ENCODE data around the gene ACSS2.
"Not testable (repeated sequence)": the region's sequence is repeated elsewhere in the genome, so short reads cannot be mapped to it uniquely, and the experiment has no call there.

ACSS2 gene

DNA sequence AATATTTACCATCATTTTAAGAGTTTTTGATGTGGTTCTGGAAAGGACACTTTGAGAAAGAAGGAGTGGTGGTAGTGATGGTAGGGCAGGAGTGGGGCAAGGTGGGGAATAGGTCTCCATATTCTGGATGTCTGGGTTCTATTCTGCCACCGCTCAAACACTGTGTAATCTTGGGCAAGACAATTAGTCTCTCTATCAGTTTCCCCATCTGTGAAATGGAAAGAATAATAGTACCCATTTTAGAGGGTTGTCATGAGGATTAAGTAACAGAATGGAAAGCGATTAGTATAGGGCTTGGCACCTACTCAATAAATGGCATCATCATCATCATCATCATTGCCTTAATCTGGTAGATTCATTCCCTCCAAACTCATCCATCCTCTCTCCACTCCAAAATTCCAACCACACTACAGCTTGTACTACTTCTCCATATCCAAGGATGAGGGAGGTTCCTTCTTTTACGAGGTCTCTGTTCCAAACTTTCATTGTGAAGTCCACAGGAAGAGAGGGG lies 2.8 kb upstream of the ACSS2 start:
- DNase-seq (ENCODE audit: low read depth in 2 of 2, low spot score in 1 of 2), result no peak

DNA sequence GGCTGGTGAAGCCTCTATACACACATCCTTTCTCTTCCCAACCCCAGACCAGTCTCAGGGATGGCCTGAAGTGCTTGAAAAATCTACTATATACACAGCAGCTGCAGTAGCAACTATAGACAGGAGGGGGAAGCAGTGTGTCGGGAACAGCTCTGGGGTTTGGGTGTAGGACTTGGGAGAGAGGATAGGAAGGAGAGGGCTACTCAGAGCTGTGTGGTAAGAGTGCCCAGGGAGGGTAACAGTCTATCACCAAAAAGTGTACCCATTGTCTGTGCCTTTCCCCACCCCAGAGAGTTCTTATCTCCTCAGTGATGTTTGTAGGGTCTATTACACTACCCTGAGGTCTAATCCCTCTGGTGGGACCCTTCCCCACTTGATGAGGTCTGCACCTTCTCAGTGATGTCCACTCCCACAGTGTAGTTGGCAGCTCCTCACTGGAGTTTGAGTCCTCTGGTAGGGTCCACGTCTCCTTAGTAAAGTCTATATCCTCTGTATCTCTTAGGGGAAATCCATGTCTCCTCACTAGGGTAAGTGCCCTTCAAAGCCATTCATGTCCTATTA lies 2.2 kb upstream of the ACSS2 start:
- no peak for DNase-seq (ENCODE audit: low read depth in 2 of 2, low spot score in 1 of 2)

DNA sequence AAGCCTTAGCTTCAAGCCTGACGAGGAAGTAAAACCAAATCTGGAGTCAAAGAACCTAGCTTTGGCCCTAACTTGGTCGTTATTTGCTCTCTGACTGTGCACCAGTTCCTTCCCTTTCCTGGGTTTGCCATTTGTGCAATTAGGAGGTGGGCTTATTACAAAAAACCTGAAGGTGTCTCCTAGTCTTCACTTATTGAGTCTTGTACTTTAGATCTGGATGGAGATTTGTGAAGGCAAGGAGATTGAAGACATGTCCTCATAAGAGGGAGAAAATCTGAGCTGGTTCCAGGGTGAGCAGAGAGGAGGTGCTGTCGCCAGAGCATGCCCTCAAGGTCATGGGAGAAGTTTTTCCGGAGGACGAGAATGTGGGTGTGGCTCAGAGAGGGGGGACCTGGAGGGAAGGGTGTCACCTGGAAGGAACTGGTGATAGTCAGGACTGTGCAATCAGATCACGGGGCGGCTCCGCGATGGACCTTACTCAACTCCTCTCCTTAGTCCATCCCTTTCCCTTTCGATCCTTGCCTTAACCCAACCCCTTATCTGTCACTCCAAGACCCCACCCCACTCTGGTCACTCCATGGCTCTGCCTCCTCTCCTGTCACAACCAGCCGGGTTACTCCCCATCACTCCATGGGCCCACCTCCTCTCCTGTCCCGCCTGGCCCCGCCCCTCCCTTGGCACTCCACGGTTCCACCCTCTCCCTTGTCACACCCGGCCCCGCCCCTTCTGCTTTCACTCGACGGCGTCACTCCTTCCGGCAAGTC lies 588 bp upstream of the ACSS2 start:
- no peak for DNase-seq (ENCODE audit: low read depth in 2 of 2, low spot score in 1 of 2)

DNA sequence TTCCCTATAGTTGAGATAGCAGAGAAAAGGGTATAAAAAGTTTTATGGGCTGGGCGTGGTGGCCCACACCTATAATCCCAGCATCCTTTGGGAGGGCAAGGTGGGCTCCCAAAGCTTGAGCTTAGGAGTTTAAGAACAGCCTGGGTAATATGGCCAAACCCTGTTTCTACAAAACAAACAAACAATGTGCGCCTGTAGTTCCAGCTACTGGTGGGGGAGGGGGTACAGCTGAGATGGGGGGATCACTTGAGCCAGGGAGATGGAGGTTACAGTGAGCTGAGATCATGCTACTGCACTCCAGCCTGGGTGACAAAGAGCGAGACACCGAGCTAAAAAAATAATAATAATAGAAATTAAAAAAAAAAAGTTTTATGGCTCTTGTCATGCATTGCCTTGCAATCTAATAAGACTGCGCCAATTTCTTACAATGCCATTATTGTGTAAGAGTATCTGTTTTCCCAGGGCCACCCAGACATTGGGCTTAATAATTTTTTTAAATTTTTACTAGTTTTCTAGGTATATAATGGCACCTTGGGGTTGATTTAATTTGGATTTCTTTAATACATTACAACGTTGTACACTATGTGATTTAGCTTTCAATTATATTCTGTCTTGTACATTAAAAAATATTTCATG lies 3.9 kb downstream of the ACSS2 start:
- no peak for DNase-seq (ENCODE audit: low read depth in 2 of 2, low spot score in 1 of 2)

DNA sequence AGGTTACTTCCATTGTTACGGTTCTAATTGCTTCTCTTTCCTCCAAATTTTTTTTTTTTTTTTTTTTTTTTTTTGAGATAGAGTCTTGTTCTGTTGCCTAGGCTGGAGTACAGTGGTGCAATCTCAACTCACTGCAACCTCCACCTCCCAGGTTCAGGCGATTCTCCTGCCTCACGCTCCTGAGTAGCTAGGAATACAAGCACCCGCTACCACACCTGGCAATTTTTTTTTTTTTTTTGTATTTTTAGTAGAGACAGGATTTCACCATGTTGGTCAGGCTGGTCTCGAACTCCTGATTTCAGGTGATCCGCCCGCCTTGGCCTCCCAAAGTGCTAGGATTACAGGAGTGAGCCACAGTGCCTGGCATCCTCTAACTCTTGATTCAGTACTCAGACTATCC lies 4.6 kb downstream of the ACSS2 start:
- DNase-seq (ENCODE audit: low read depth in 2 of 2, low spot score in 1 of 2), result not testable (repeated sequence)

DNA sequence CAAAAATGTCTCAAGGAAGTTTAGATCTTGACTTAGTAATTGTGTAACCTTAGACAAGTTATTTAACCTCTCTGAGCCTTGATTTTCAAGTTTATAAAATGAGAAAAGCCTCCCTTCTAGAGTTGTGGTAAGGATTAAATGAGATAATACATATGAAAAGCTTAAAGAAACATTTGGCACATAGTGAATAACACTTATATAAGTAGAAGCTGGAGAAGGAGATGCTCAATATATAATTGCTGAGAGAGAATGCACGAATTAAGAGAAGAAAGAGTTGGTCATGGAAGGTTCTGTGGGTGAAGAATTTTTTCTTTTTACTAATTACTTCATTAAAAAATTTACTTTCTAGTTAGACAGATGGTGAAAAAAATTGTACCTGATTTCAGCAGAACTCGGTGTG lies 5.3 kb downstream of the ACSS2 start:
- DNase-seq (ENCODE audit: low read depth in 2 of 2, low spot score in 1 of 2), result no peak

DNA sequence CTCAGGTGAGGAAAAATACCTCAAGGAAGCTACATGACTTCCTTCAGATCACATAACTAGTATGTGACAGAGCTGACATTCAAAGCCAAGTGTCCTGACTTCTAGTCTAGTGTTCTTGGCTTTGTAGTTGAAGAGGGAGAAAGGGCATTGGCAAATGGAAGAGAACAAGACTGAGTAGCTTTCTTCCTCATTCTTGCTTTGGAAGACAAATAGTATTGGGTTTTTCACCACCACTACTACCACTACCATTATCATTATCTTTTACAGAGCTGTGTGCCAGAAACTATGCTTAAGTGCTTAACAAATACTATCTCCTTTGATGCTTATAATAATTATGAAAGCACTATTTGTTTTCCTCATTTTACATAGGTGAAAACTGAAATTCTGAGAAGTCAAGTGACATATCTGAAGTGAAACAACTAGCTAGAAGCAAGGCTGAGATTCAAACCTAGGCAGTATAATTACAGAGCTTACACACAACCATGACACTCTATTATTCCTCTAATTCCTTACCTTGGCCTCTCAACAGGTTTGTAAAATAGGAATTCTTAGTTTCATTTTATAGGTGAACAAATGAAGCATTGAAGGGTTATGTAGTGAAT lies 6.8 kb downstream of the ACSS2 start:
- no peak for DNase-seq (ENCODE audit: low read depth in 2 of 2, low spot score in 1 of 2)

DNA sequence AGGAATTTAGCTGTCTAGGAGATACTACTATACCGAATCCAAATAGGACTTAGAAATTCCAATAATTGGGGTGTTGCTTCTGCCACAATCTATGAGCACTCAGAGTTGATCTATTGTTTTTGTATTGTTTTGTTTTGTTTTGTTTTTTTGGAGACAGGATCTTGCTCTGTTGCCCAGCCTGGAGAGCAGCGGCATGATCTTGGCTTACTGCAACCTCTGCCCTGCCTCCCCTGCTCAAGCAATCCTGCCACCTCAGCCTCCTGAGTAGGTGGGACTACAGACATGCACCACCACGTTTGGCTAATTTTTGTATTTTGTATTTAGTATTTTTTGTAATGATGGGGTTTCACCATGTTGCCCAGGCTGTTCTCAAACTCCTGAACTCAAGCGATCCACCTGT lies 7.4 kb downstream of the ACSS2 start:
- DNase-seq (ENCODE audit: low read depth in 2 of 2, low spot score in 1 of 2), result no peak

DNA sequence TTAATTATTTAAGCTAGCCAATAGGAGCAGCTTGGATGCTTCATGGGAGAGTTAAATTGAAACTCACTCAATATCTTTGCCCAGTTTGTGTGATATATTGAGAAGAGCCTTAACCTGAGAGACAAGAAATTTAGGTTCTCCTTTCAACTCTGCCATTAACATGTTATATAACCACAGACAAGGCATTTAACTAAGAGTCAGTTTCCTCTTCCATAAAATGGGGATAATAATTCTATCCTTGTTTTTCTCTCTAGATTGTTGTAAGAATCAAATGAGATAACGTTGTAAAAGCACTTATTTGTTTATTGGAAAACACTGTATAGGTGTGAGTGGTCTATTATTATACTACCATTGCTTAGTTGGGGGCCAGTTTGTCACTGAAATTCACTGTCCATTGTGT lies 7.8 kb downstream of the ACSS2 start:
- no peak for DNase-seq (ENCODE audit: low read depth in 2 of 2, low spot score in 1 of 2)

DNA sequence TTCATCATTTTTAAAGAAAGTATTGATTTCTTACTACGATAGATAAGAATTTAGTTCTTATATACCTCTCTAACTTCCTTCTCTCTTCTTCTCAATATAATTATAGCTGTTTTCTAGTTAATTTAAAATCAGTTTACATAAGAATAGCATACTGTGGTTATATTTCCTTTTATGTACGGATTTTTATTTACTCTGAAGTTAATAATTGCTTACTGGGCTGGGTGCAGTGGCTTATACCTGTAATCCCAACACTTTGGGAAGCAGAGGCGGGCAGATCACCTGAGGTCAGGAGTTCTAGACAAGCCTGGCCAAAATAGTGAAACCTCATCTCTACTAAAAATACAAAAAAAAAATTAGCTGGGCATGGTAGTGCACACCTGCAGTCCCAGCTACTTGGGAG lies 9.7 kb downstream of the ACSS2 start:
- no peak for DNase-seq (ENCODE audit: low read depth in 2 of 2, low spot score in 1 of 2)

DNA sequence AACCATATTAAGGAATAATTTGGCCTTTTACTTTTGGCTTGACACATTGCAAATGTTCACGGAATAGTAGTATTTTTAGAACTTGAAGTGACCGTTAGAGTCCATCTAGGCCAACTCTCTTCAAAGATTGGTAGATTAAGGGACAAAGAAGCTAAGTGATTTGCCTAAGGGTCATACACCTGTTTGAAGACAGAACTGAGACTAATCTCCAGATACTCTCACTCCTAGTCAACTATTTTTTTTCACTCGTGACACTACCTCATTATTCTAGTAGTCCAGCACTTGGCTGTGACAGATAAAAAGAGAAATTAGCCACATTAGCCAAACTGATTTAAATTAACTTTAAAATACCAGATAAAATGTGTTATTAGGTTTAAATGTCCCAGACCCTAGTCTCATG lies 10.6 kb downstream of the ACSS2 start:
- DNase-seq (ENCODE audit: low read depth in 2 of 2, low spot score in 1 of 2), result no peak

DNA sequence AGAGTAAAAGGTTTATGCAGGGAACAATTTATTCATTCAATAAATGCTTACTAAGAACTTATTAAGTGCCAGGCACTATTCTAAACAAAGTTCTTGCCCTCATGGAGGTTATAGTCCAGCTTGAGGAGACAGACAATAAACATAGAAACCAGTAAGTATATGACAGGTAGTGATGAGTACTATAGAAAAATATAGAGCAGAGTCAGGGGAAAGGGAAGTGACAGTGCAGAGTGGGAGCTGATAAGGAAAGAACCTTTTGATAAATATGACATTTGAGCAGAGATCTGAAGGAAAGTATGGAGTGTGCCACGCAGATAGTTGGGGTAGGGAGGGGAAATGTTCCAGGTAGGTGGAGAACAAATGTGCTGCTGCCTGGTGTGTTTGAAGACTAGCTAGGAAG lies 12.1 kb downstream of the ACSS2 start:
- no peak for DNase-seq (ENCODE audit: low read depth in 2 of 2, low spot score in 1 of 2)

DNA sequence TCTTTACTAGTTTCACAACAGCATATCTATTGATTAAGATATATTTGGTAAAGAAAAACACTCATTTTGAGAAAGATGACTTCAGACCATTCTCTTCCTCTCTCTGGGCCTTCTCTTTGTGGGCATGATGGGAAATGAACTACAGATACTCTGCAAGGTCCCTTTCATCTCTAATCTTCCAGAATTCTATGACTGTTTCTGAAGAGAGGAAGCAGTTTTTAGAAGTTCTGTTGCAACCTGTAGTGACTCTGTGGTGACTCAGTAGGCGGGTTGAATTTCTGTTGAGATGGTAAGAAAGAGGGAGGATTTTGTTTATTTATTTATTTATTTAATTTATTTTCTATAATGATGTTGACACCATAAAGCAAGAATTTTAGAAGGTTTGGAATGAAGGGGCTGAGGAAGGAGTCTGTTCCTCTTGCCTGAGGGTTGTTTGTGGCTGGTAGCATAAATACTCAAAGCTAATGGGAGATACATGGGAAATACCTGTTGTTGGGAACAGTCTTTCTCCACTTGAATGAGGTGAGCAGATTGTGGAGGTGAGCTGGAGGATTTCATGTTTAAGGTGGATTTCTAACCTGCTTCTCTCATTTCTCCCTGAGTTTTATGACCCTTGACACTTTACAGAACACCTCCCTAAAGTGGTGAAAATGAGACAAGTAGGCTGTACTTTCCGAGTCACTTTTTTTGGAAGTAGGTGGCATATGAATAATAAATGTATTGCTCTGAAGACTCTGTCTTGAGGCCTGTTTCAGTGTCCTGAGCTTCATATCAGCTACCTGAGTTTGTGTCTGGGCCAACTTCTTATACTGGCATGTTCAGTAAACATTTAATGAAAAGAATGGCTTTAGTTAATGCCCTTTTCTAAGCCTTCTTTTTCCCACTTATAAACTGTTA lies 15.0 kb downstream of the ACSS2 start:
- DNase-seq (ENCODE audit: low read depth in 2 of 2, low spot score in 1 of 2), result no peak

DNA sequence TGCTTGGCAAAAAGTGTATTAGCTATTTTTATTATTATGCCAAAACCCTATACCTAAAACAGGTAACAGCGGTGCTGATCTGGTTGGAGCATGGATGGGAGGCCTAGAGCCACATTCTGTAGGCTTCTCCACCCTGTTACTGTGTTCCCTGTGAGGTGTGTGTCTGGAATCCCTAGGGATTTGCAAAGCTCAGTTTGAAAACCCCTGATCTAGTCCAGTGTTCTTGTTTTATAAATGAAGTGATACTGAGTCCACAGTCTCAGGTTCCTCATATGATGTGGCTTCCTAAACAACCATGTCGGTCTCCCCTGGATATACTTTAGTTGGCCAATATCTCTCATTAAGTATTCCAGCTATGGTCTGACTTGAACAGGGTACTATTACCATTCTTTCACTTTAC lies 16.3 kb downstream of the ACSS2 start:
- DNase-seq (ENCODE audit: low read depth in 2 of 2, low spot score in 1 of 2), result no peak

DNA sequence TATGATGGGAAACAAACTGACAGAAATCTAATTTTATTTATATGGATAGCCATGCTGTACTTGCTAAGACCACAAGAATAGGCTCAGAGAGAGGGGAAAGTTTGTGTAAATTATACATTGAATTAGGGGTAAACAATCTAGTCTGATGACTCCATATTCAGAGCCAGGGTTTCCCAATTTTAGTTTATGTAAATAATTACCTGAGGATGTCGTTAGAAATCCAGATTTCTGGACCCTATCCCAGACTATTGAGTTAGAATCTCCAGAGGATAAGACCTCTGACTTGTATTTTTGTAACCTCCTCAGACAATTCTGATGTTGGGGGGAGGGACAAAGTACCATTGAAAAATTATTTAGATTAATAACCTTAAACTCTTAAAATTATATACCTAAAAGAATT lies 18.3 kb downstream of the ACSS2 start:
- no peak for DNase-seq (ENCODE audit: low read depth in 2 of 2, low spot score in 1 of 2)

DNA sequence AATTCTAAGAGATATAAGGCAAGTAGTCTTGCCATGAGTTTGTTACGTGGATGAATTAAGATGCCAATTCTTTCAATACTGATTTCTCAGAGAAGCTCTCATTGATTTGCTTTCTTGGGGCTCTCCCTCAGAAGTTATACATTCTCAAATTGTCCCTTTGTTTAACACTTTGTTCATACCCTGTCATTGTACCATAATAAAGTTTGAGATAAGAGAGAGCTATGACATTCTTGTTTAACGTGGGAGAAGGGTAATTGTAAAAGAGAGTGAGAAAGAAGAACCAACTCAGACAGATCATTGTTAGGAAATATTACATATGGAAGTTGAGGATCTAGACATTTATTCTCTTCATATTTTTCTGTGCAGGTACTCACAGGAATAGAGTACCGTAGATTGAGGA lies 19.1 kb downstream of the ACSS2 start:
- no peak for DNase-seq (ENCODE audit: low read depth in 2 of 2, low spot score in 1 of 2)

DNA sequence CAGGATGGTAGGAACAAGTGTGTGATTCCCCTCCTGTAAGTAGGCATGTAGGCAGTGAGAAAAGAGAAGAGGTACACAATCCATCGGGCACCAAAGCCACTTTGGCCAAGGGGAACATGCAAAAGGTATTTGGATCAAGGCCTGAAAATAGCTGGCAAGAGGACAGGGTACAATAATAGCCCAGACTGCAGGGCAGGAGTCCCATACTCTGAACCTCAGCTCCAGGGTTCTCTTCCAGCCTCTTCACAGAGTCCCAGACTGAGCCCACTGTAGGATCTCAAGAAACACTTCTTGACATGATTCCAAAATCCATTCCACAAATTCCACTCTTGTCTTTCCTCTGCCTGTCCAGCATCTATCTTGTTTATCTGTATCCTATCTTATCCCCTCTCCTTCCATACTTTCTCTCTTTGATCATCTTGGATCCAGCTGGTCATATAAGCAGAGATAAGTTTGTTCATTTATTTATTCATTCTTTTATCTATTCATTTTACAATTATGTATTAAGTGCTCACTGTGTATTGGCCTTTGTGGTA lies 19.7 kb downstream of the ACSS2 start:
- DNase-seq (ENCODE audit: low read depth in 2 of 2, low spot score in 1 of 2), result no peak

DNA sequence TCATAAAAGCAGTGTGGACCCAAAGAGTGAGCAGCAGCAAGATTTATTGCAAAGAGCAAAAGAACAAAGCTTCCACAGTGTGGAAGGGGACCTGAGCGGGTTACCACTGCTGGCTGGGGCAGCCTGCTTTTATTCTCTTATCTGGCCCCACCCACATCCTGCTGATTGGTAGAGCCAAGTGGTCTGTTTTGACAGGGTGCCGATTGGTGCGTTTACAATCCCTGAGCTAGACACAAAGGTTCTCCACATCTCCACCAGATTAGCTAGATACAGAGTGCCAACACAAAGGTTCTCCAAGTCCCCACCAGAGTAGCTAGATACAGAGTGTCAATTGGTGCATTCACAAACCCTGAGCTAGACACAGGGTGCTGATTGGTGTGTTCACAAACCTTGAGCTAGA lies 21.7 kb downstream of the ACSS2 start:
- DNase-seq (ENCODE audit: low read depth in 2 of 2, low spot score in 1 of 2), result not testable (repeated sequence)

DNA sequence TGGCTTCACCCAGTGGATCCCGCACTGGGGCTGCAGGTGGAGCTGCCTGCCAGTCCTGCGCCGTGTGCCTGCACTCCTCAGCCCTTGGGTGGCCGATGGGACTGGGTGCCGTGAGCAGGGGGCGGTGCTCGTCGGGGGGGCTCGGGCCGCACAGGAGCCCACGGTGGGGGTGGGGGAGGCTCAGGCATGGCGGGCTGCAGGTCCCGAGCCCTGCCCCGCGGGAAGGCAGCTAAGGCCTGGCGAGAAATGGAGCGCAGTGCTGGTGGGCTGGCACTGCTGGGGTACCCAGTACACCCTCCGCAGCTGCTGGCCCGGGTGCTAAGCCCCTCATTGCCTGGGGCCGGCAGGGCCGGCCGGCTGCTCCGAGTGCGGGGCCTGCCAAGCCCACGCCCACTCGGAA lies 22.3 kb downstream of the ACSS2 start:
- not testable (repeated sequence) for DNase-seq (ENCODE audit: low read depth in 2 of 2, low spot score in 1 of 2)

DNA sequence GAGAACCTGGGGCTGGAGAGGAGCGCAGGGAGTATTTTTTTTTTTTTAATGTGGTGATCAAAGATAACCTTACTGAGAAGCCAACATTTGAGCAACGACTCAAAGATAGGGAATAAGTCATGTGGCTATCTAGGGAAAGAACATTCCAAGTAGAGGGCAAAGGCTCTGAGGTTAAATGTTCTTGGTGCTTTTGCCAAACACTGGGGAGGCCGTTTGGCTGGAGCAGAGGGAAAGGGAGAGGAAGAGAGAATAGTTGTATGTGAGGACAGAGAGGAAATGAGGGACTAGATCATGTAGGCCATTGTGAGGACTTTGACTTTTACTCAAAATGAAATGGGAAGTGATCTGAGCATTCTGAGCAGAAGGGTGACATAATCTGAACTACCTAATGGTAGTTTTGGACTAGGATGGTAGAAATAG lies 27.8 kb downstream of the ACSS2 start:
- no peak for DNase-seq (ENCODE audit: low read depth in 2 of 2, low spot score in 1 of 2)
